GM23338 (cell line): Measurements from ENCODE around the gene ZSCAN9. TPM values are rescaled to one million over a fixed set of nuclear protein-coding genes. Genes with fewer than 3 reads are reported as not detected.

Source experiments
- ATAC-seq: fragments of 200-7000 bp; cut with Tn5 transposase; 3 replicates; pipeline ENCODE4 v1.9.1; 2020
- DNase-seq: peaks from one replicate; pipeline ENCODE4 v3.0.0-alpha.2; 2015; ENCODE audit warnings: low spot score
- H2AFZ ChIP-seq: fragments of 200-600 bp; sonication (generic); 2 replicates; pipeline ENCODE4 v1.8.0; 2016; ENCODE audit warnings: antibody characterized with exemption, mild to moderate bottlenecking, moderate library complexity
- H3F3A ChIP-seq: fragments of 200-600 bp; sonication (generic); replicated peaks from 2 replicates; pipeline ENCODE4 v1.8.0; 2017; ENCODE audit warnings: antibody characterized with exemption, mixed run types, low read depth
- H3K27ac ChIP-seq: fragments of 200-600 bp; sonication (generic); 2 replicates; pipeline ENCODE4 v1.6.1; 2016; ENCODE audit warnings: low read depth
- H3K27me3 ChIP-seq: fragments of 200-600 bp; sonication (generic); 2 replicates; pipeline ENCODE4 v1.8.0; 2016; ENCODE audit warnings: mild to moderate bottlenecking, mixed run types, moderate library complexity; ENCODE audit not compliant: insufficient read depth
- H3K36me3 ChIP-seq: fragments of 200-600 bp; sonication (generic); 2 replicates; pipeline ENCODE4 v1.8.0; 2016; ENCODE audit warnings: mild to moderate bottlenecking; ENCODE audit not compliant: insufficient read depth
- H3K4me1 ChIP-seq: fragments of 200-600 bp; sonication (generic); 2 replicates; pipeline ENCODE4 v1.8.0; 2016; ENCODE audit warnings: mild to moderate bottlenecking, moderate library complexity; ENCODE audit not compliant: insufficient read depth
- H3K4me2 ChIP-seq: fragments of 200-600 bp; sonication (generic); 2 replicates; pipeline ENCODE4 v1.7.1; 2017; ENCODE audit warnings: mixed run types
- H3K4me3 ChIP-seq: fragments of 200-600 bp; sonication (generic); 2 replicates; pipeline ENCODE4 v1.6.1; 2016; ENCODE audit warnings: mixed run types
- H3K79me2 ChIP-seq: fragments of 200-600 bp; sonication (generic); replicated peaks from 2 replicates; pipeline ENCODE4 v1.8.0; 2017; ENCODE audit warnings: mild to moderate bottlenecking; ENCODE audit not compliant: insufficient read depth
- H3K9me2 ChIP-seq: fragments of 200-600 bp; sonication (generic); 2 replicates; pipeline ENCODE4 v1.8.0; 2017; ENCODE audit not compliant: insufficient read depth
- H4K20me1 ChIP-seq: fragments of 200-600 bp; sonication (generic); replicated peaks from 2 replicates; pipeline ENCODE4 v1.8.0; 2017; ENCODE audit warnings: mild to moderate bottlenecking; ENCODE audit not compliant: insufficient read depth
- H3K27ac Mint-ChIP-seq: 2 replicates; pipeline ENCODE4 v1.8.0; 2020; ENCODE audit warnings: inconsistent platforms, mild to moderate bottlenecking, moderate library complexity, mixed read lengths
- H3K27me3 Mint-ChIP-seq: 3 replicates; pipeline ENCODE4 v1.8.0; 2022; ENCODE audit warnings: low read depth, mild to moderate bottlenecking, moderate library complexity, mixed read lengths, inconsistent platforms; ENCODE audit not compliant: insufficient read depth, poor library complexity
- H3K36me3 Mint-ChIP-seq: 3 replicates; pipeline ENCODE4 v1.8.0; 2021; ENCODE audit warnings: low read depth, mild to moderate bottlenecking, inconsistent platforms, moderate library complexity, mixed read lengths
- H3K4me1 Mint-ChIP-seq: 3 replicates; pipeline ENCODE4 v1.8.0; 2020; ENCODE audit warnings: mild to moderate bottlenecking, inconsistent platforms, mixed read lengths
- H3K4me3 Mint-ChIP-seq: 3 replicates; pipeline ENCODE4 v1.8.0; 2021; ENCODE audit warnings: moderate library complexity, mild to moderate bottlenecking, inconsistent platforms, mixed read lengths
- H3K9me3 Mint-ChIP-seq: 3 replicates; pipeline ENCODE4 v1.8.0; 2020; ENCODE audit warnings: moderate library complexity, mild to moderate bottlenecking, inconsistent platforms, mixed read lengths
- EZH2 ChIP-seq: fragments of 200-600 bp; sonication (generic); IDR thresholded peaks from one replicate; pipeline ENCODE4 v1.8.0; 2017; ENCODE audit warnings: antibody characterized with exemption, mild to moderate bottlenecking, low read depth; ENCODE audit not compliant: unreplicated experiment
- EZH2phosphoT487 ChIP-seq: fragments of 200-600 bp; sonication (generic); IDR thresholded peaks from one replicate; pipeline ENCODE4 v1.8.1; 2018; ENCODE audit warnings: antibody characterized with exemption; ENCODE audit not compliant: unreplicated experiment
- JUNB ChIP-seq: IDR thresholded peaks from one replicate; pipeline ENCODE4 v1.6.1; 2016; ENCODE audit warnings: antibody characterized with exemption; ENCODE audit not compliant: unreplicated experiment
- polyA plus RNA-seq: library from polyadenylated mRNA; unstranded; fragments of >200 nt; fragmentation: Nextera tagmentation; extraction: Ambion mirVana; gene quantifications from 2 replicates; pipeline ENCODE4 v1.2.1, GENCODE V29; 2016
- total RNA-seq: library from RNA; depleted of rRNA; stranded (reverse); fragments of >200 nt; shearing (Covaris generic); gene quantifications from 2 replicates; pipeline ENCODE4 v1.2.3, GENCODE V29; 2014
- TF ChIP-seq, protein P1 (sequence below): IDR thresholded peaks from 2 replicates; pipeline ENCODE4 v1.6.1; 2016; ENCODE audit warnings: antibody characterized with exemption
- TF ChIP-seq, protein P2 (sequence below), 2 experiments: fragments of 200-600 bp in 1 of 2; sonication (generic) in 1 of 2; conservative IDR thresholded peaks; 2 replicates each; pipeline versions ENCODE4 v1.5.1 to v1.6.1; 2016 to 2017; ENCODE audit warnings: antibody characterized with exemption in 2 of 2, low read depth in 2 of 2, mild to moderate bottlenecking in 2 of 2, moderate library complexity in 1 of 2

Gene ZSCAN9
- total and polyA plus RNA-seq, 2 experiments from 2014 or later = 10.0 to 10.9 TPM

DNA sequence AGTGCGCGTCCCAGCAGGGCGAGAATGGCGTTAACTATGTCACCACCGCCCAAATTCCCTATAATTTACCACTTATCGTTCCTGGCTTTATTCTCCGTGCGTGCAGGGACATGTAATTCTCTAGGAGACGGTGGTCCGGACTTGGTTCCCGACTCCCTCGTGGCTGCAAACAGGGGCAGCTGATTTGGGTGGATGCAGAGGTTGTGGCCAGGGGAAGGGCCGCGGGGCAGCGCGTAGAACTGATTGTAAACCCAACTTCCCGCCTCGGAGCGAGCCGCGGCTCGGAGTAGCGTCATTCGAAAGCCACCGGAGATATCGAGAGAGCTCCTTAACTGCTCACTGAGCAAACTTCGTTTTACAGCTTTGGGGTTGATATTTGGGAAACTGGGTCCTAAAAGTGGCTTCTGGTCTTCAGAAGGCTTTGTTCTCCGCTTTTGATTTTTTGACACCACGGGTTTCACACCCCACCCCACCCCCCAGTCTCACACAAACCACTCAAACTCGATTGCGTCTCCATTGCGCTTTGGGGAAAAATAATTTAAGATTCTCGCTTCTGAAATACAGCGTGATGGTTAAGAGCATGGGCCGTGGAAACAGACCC lies 17.5 kb upstream of the ZSCAN9 start:
- no peak overlapping the region for H3K27ac Mint-ChIP-seq
- H3K27me3 ChIP-seq = peaks cover 94% of the 10 kb centered on the region
- peak; percentile 85 for DNase-seq

DNA sequence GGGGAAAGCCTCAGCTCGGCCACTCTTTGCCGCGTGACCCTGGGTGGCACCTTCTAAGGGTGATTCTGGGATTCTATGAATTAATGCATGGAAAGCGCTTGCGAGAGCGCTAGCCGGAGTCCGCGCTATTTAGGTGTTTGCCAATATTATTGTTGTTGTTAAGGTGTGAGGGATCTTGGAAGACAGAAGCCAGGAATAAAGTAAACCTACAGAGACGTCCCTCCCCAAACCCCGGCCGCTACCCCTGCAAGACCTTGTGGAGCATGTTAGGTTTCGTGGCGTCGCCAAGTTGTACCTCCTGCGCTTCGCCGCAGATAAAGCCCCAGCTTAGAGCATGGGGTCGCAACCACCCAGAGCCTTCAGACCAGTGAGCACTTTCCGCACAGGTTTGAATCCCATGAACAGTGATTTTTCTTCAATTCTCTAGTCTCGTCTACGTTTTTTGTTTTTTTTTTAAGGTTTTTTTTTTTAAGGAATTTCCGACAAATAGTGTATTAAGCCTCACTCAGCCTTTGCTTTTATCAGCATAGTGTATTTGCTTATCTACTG lies 16.9 kb upstream of the ZSCAN9 start:
- Mint-ChIP-seq H3K27ac (no peak overlapping the region), H3K4me1 (peaks cover 12% of the 10 kb centered on the region), H3K9me3 (peaks cover 3% of the 10 kb centered on the region; the same call in 2 of the 3 replicates), H3K36me3 (no peaks in the 10 kb centered on the region), H3K27me3 (peaks cover 83% of the 10 kb centered on the region), H3K4me3 (peak overlapping the region; percentile 85)
- H3K79me2 ChIP-seq = no peaks in the 10 kb centered on the region
- H4K20me1 ChIP-seq = peaks cover 5% of the 10 kb centered on the region; the same call in 1 of the 2 replicates
- peak; percentile 66 for DNase-seq
- TF ChIP-seq, protein P1, sequence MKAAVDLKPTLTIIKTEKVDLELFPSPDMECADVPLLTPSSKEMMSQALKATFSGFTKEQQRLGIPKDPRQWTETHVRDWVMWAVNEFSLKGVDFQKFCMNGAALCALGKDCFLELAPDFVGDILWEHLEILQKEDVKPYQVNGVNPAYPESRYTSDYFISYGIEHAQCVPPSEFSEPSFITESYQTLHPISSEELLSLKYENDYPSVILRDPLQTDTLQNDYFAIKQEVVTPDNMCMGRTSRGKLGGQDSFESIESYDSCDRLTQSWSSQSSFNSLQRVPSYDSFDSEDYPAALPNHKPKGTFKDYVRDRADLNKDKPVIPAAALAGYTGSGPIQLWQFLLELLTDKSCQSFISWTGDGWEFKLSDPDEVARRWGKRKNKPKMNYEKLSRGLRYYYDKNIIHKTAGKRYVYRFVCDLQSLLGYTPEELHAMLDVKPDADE = no peak
- no peak for TF ChIP-seq JUNB
- TF ChIP-seq, protein P2, sequence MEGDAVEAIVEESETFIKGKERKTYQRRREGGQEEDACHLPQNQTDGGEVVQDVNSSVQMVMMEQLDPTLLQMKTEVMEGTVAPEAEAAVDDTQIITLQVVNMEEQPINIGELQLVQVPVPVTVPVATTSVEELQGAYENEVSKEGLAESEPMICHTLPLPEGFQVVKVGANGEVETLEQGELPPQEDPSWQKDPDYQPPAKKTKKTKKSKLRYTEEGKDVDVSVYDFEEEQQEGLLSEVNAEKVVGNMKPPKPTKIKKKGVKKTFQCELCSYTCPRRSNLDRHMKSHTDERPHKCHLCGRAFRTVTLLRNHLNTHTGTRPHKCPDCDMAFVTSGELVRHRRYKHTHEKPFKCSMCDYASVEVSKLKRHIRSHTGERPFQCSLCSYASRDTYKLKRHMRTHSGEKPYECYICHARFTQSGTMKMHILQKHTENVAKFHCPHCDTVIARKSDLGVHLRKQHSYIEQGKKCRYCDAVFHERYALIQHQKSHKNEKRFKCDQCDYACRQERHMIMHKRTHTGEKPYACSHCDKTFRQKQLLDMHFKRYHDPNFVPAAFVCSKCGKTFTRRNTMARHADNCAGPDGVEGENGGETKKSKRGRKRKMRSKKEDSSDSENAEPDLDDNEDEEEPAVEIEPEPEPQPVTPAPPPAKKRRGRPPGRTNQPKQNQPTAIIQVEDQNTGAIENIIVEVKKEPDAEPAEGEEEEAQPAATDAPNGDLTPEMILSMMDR (conservative IDR thresholded peaks at IDR 0.05; ENCODE audit: low read depth in 2 of 2) = no peak
- peak overlapping the region; percentile 91 for H2AFZ ChIP-seq
- H3K9me2 ChIP-seq = no peaks in the 10 kb centered on the region
- peak; percentile 58 for ATAC-seq
- 0 out of 2 replicates have a peak, but pooled peaks cover 4% of the 10 kb centered on the region for H3F3A ChIP-seq
- H3K4me1 ChIP-seq = peaks cover 11% of the 10 kb centered on the region
- H3K36me3 ChIP-seq = no peaks in the 10 kb centered on the region
- H3K4me3 ChIP-seq = peak overlapping the region; percentile 67
- no peak overlapping the region for H3K27ac ChIP-seq
- peaks cover 93% of the 10 kb centered on the region for H3K27me3 ChIP-seq
- H3K4me2 ChIP-seq = peak overlapping the region; percentile 90

More for the DNA sequence above, 17.5 kb upstream of the ZSCAN9 start:
- peaks cover 11% of the 10 kb centered on the region for H3K4me1 Mint-ChIP-seq
- H3K9me3 Mint-ChIP-seq = no peaks in the 10 kb centered on the region; the same call in 2 of the 3 replicates
- peaks cover 5% of the 10 kb centered on the region; the same call in 1 of the 2 replicates for H4K20me1 ChIP-seq
- no peaks in the 10 kb centered on the region for H3K9me2 ChIP-seq
- H3K4me2 ChIP-seq = peak overlapping the region; percentile 90
- no peaks in the 10 kb centered on the region for H3K36me3 ChIP-seq
- H3K4me3 ChIP-seq = peak overlapping the region; percentile 67
- ATAC-seq = peak; percentile 82
- peaks cover 79% of the 10 kb centered on the region for H3K27me3 Mint-ChIP-seq
- 0 out of 2 replicates have a peak, but pooled peaks cover 4% of the 10 kb centered on the region for H3F3A ChIP-seq
- peak overlapping the region; percentile 93 for H2AFZ ChIP-seq
- peak overlapping the region; percentile 85 for H3K4me3 Mint-ChIP-seq
- no peaks in the 10 kb centered on the region for H3K36me3 Mint-ChIP-seq
- H3K4me1 ChIP-seq = peaks cover 11% of the 10 kb centered on the region
- TF ChIP-seq, protein P2 (conservative IDR thresholded peaks at IDR 0.05; ENCODE audit: low read depth in 2 of 2) = no peak
- TF ChIP-seq EZH2 (peak; percentile 57), EZH2phosphoT487 (no peak)
- no peak overlapping the region for H3K27ac ChIP-seq
- no peaks in the 10 kb centered on the region for H3K79me2 ChIP-seq
